Activated effector memory CD4-positive, alpha-beta T cell treated with anti-CD3 and anti-CD28 coated beads, Interleukin-2, amount 50 U/mL, for 16 hours (primary cell): Measurements from ENCODE around the gene C2CD5.
"Not testable (repeated sequence)": the region's sequence is repeated elsewhere in the genome, so short reads cannot be mapped to it uniquely, and the experiment has no call there.

Experiments
- DNase-seq: peaks from one replicate; pipeline ENCODE4 v3.0.0-alpha.2; 2020

Gene C2CD5

DNA sequence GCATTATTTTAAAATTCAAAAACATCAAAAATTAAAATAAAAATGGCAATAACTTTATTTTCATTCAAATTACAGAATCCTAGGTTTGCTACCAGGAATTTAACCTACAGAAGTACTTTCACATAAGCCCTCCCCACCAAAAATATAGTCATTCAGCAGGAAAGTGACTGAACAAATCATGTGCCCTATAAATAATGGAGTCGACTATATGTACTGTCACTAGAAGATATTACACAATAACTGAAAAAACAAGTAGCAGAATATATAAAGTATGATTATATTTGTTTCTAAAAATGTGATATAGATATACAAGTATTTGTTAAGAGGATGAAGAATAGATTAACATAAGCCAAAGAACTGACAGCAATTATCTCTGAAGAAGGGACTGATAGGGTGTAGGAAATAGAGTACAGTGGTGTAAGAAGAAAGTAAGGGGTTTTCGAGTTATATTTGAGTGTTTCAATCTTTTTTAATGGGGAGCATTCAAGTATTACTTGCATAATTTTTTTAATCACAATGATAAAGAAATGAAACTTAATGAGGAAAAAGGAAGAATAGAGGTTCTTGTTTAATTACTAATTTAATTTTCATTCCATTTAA is 7.9 kb downstream of the C2CD5 start:
- DNase-seq: no peak

DNA sequence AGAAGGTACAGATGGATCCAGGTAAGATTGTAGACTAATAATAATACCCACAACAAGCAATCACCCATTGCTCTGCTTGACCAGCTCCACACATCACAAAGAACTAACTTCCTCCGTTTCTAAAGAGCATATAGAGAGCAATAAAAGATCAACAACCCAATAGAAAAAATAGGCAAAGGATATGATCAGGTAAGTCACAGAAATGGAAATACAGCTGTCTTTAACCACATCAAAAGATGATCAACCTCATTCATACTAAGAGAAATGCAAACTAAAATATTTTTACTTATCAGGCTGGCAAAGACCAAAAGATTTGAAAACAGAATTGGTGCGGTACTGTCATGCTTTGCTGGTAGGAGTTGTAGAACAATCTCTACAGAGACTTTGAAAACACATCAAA is 8.9 kb downstream of the C2CD5 start:
- DNase-seq: no peak

DNA sequence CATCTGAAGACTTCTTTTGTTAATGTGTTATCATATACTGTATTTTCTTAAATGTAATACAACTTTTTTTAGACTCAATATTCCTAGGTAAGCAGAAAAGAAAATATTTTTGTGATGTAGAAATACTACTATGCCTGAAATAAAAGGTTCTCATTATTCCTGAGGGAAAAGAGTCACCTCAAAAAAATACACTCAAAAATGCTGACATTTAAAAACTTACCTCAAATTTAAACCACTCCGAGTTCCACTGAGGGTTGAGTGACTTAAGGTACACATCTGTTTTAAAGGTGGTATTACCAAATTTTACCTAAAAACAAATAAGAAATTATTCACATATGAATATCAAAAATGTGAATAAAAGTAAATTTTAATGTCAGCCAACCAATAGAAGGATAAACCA is 9.3 kb downstream of the C2CD5 start:
- DNase-seq: no peak

GRCh38 chr12:22533155-22533554 is 11.2 kb downstream of the C2CD5 start:
- DNase-seq: no peak

DNA sequence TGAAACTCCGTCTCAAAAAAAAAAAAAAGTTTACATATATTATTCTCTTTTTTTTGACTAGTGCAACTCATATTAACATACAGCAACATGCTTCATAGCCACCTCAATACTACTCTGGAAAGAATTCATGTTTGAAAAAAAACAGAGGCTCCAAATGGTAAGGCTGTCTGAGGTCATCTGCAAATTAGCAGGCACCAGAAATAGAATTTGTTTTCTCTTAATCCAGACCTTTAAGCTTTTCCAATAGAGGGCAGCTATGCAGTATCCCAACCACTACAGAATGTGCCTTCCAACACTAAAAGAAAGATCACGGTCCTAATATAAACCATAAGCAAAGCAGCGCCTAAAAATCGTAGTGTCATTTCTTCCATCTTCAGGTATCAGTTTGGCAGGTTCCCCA is 12.0 kb downstream of the C2CD5 start:
- DNase-seq: no peak

GRCh38 chr12:22531205-22531604 is 13.1 kb downstream of the C2CD5 start:
- no peak for DNase-seq

DNA sequence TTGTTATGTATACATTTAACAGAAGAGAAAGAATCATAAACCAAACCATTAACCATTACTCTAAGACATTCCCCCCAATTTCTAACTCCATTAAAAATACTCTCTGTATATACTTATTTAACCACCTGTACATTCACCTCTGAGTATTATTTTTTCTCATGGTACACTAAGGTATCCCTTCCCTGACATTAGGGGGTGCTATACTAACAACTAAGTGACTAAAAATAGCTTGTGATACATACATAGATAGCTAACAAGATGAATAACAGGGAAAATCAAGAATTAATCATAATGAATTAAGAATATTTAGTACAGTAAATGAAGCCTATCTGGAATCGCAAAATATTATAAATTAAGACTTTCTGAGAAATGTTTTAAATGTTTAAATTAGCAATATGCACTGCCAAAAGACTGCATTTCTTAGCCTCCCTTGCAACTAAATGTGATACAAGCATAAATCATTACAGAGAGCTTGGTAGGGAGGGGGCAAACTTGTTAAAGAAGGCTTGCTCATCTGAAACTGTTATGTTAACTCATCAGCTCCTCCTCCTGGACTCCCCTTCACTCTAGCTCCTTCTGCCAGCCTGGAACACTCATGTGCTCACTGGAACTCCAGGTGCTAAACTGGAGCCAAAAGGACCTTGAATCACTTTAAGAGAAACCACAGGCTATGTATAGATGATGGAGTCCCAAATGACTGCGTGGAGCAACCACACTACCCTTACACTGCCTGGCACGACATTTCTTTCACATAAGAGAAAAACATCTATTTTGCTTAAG is 14.9 kb downstream of the C2CD5 start:
- no peak for DNase-seq

- DNase-seq: no peak
Observed at GRCh38 chr12:22527999-22528398, 16.3 kb downstream of the C2CD5 start.

DNA sequence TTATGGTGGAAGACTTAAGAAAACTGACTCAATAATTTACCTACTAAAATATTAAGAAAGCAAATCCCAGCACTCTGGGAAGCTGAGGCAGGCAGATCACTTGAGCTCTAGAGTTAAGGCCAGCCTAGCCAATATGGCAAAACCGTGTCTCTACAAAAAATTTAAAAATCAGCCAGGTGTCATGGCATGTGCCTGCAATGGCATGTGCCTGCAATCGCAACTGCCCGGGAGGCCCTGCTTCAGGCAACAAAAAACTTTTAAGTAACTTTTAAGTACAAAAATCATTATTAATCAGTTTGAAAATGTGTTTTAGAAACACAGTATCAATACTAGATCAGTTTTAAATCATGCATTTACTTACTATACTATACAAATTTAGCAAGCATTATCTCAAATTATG is 17.5 kb downstream of the C2CD5 start:
- no peak for DNase-seq

DNA sequence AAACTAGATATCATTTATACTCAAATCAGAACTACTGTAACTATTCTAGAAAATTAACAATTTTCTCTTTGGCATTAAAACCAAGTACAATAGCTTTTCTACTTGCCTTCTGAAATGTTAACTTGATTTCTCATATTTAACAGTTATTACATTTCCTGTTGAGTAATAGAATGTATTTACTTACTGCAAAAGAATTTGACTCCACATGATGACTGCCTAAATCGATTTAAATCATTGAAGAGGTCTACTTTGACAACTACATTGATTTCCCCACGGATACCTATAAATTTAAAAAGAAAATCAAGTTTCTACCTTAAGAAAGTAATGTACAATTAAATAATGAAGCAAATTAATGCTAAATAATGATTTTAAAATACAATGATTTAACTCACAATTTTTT is 18.9 kb downstream of the C2CD5 start:
- DNase-seq: no peak

GRCh38 chr12:22518998-22519397 is 25.3 kb downstream of the C2CD5 start:
- DNase-seq: no peak

DNA sequence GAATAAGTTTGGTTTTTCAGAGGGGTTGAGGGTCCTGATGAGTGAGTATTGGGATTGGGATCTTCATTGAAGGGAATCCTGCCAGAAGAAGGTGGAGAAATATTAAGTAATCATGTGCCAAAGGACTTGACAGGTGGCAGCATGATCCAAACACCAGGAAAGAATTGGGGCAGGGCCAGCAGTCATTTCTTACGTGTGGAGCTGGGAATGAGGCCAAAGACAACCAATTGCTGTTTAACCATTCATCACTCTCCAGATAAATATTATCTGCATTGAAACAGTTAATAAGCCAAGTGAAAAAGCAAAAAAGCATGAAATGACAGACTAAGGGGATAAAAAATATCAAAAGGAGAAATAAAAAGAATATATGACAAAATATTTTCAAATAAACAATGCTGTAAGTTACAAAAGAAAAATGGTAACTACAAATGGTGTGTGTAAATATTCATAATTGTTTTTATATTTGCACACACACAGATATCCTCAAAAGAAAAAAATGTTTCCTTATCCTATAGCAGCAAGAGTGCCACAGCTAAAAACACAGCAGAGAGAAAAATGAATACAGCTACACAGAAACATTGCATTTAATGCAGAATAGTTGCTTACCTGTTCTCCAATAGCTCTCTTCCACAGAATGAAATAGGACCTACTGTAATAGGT is 26.2 kb downstream of the C2CD5 start:
- DNase-seq: no peak

DNA sequence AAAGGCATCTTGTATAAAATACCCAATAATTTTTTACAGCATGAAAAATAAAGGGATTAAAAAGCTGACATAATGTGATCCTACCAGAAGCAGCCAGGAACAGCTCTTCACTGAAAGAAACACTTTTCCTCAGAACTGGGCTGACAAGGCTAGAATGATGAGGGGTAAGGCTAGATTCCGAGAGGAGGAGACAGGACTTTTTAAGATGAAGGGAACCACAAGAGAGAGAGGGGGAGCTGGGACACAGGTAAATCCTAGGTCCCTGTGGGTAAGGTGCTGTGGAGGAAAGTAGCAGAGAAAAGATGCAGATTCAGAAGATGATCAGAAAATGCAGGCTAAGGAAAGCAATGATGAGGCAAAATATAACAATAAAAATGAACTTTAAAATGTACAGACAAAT is 29.5 kb downstream of the C2CD5 start:
- no peak for DNase-seq

GRCh38 chr12:22505826-22506225 is 38.5 kb downstream of the C2CD5 start:
- DNase-seq: no peak

DNA sequence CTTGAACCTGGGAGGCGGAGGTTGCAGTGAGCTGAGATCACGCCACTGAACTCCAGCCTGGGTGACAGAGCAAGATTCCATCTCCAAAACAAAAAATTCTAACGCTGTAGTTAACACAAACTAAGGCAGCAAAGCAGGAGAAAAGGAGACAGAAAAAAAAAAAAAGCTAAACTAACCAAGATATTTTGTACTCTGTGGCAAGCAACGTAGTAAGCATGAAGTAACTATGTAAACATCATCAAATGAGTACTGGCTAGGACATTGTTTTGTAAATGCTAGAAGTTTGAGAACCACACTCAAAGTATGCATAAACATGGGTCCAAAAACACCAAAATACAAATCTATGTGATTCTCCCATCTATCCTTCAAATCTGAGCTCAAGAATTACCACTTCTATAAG is 44.2 kb downstream of the C2CD5 start:
- no peak for DNase-seq

GRCh38 chr12:22499445-22499844 is 44.9 kb downstream of the C2CD5 start:
- no peak for DNase-seq

DNA sequence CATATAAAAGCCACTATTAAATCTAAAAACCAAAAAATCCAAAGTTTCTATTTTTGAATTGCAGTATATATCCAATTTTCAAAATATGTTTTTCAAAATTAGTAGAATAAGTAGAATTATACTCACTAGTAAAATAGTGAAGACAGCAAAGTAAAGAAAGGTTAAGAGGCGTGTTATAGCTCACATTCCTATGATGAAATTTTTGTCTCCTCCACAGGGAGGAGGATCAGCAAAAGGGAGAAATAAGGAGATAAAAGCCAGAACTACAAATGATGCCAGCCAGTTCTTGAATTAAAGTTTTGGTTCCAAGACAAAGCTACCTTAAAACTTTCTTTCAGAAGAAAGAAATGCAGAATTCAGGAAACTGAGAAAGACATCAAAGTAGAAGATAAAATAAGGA is 50.0 kb downstream of the C2CD5 start:
- no peak for DNase-seq

DNA sequence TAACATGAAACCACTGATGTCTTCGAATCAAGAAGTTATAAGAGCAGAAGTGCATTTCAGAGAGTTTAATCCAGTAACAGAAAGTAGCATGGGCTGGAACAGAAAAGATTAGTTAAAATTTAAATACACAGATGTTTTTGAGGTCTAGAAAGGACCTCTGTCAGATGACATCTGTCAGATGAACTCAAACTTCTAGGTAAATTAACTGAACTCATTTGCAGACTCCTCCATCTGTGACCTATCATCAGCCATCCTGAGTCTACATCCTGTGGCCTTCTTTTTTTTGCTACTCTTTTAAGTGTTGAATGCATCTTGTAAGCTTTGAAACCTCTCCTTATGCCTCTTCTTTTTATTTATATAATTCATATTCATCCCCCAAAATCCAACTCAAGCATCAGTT is 53.3 kb downstream of the C2CD5 start:
- no peak for DNase-seq

DNA sequence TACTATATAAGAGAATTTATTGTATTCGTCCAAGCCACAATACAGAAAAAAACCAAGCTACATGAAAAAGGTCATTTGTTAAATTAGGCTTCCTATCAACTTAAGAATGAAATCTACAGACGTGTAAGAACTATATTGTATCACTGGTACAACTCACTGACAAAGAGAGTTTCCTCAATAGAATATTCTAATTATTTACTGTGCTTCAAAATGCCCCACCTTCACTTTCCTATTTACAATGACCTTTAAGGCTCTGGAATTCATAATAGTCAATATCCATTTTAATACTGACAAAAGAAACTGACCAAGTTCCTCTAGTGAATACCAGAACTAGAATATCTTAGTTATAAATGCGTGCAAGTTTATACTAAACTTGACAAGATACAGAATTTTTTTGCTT is 55.9 kb downstream of the C2CD5 start:
- no peak for DNase-seq

DNA sequence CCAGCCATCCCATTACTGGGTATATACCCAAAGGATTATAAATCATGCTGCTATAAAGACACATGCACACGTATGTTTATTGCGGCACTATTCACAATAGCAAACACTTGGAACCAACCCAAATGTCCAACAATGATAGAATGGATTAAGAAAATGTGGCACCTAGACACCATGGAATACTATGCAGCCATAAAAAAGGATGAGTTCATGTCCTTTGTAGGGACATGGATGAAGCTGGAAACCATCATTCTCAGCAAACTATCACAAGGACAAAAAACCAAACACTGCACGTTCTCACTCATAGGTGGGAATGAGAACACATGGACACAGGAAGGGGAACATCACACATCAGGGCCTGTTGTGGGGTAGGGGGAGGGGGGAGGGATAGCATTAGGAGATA is 56.7 kb downstream of the C2CD5 start:
- not testable (repeated sequence) for DNase-seq

GRCh38 chr12:22481547-22482104 is 62.7 kb downstream of the C2CD5 start:
- DNase-seq: no peak

DNA sequence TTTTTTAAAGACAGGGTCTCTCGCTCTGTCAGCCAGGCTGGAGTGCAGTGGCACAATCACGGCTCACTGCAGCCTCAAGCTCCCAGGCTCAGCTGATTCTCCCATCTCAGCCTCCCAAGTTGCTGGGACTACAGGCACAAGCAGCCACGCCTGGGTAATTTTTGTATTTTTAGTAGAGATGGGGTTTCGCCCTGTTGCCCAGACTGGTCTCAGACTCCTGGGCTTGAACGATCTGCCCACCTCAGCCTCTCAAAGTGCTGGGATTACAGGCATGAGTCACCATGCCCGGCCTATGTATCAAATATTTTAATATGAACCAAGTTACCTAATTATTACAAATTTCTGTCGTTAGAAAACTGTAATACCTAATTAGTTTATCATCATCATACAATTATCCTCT is 63.5 kb downstream of the C2CD5 start:
- DNase-seq: not testable (repeated sequence)

GRCh38 chr12:22480016-22480415 is 64.3 kb downstream of the C2CD5 start:
- DNase-seq: no peak

DNA sequence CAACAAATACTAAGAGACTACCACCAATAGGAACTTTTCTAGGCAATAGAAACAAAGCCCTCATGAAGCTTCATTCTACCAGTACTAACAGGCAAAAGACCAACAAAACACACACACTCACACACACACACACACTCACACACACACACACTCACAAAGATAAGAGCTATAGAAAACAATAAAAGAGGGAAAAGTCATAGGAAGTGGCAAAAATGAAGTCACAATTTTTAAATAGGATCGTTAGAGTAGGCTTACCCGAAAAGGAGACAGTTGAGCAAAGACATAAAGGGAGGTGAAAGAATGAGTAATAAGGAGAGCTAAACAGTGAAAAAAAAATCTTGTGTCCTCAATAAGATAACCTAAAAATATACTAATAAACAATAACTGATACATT is 66.5 kb downstream of the C2CD5 start:
- DNase-seq: no peak
